Upper lobe of right lung (tissue), 1 donor: Measurements from ENCODE around the gene SLBP. TPM values are rescaled to one million over a fixed set of nuclear protein-coding genes. Genes with fewer than 3 reads are reported as not detected.

Source experiments
- ATAC-seq: fragments of 200-7000 bp; cut with Tn5 transposase; one replicate; pipeline ENCODE4 v1.9.1; 2020; ENCODE audit warnings: mild to moderate bottlenecking, moderate library complexity
- DNase-seq: peaks from one replicate; pipeline ENCODE4 v3.0.0-alpha.2; 2020
- H3K27ac ChIP-seq: fragments of 200-600 bp; one replicate; pipeline ENCODE4 v1.8.0; 2022
- H3K27me3 ChIP-seq: fragments of 200-600 bp; one replicate; pipeline ENCODE4 v1.8.0; 2022; ENCODE audit warnings: mild to moderate bottlenecking
- H3K36me3 ChIP-seq: fragments of 200-600 bp; one replicate; pipeline ENCODE4 v1.8.0; 2022
- H3K4me1 ChIP-seq: fragments of 200-600 bp; one replicate; pipeline ENCODE4 v1.8.0; 2022
- H3K4me3 ChIP-seq: fragments of 200-600 bp; one replicate; pipeline ENCODE4 v1.8.0; 2022; ENCODE audit warnings: mild to moderate bottlenecking
- H3K9me3 ChIP-seq: fragments of 200-600 bp; one replicate; pipeline ENCODE4 v1.8.0; 2022
- CTCF ChIP-seq: fragments of 200-600 bp; IDR thresholded peaks from one replicate; pipeline ENCODE4 v1.8.0; 2022; ENCODE audit warnings: antibody characterized with exemption
- intact Hi-C: fragments of 100-400 bp; cut with DNase I; formaldehyde crosslinking; loops from one replicate; pipeline ENCODE4 v1.11.0; 2022
- total RNA-seq: library from RNA; stranded (reverse); fragmentation: NEBNext Ultra II Directional; extraction: Animal tissue kit (Norgen Biotek cat#: 25700); gene quantifications from one replicate; pipeline ENCODE4 v1.2.1, GENCODE V29; 2021
- donor health status: DM: no; HTN: yes; CAD: no; lungs with severe emphysema.

The SLBP gene
- total RNA-seq, 1 donor from 2014 or later: 32.8 TPM

- Histone ChIP-seq H3K4me1 (peaks cover 4% of the 10 kb centered on the region), H3K27me3 (no peaks in the 10 kb centered on the region)
Measured at GRCh38 chr4:1745165-1745564, 33.0 kb upstream of the SLBP start.

GRCh38 chr4:1744552-1744951 lies 32.4 kb upstream of the SLBP start:
- TF ChIP-seq CTCF: no peak
- Histone ChIP-seq H3K4me3 (no peak overlapping the region), H3K4me1 (peaks cover 4% of the 10 kb centered on the region), H3K9me3 (no peaks in the 10 kb centered on the region), H3K27me3 (no peaks in the 10 kb centered on the region), H3K27ac (no peak overlapping the region), H3K36me3 (peaks cover 8% of the 10 kb centered on the region)
- intact Hi-C loops: loop anchor here (10.0 kb wide), 1 partner anchor 150 kb away; no protein-coding TSS in a partner anchor
- DNase-seq (no peak), ATAC-seq (no peak)

More at GRCh38 chr4:1745165-1745564, 33.0 kb upstream of the SLBP start:
- Histone ChIP-seq H3K9me3 (no peaks in the 10 kb centered on the region), H3K36me3 (peaks cover 8% of the 10 kb centered on the region), H3K27ac (no peak overlapping the region), H3K4me3 (no peak overlapping the region)
- intact Hi-C loops: loop anchor here (5.0 to 10.0 kb wide), 2 partner anchors 62 to 150 kb away; no protein-coding TSS in a partner anchor
- ATAC-seq: no peak
- no peak for TF ChIP-seq CTCF
- no peak for DNase-seq

- Histone ChIP-seq H3K27me3 (no peaks in the 10 kb centered on the region), H3K27ac (no peak overlapping the region), H3K36me3 (peaks cover 8% of the 10 kb centered on the region), H3K4me1 (peaks cover 4% of the 10 kb centered on the region), H3K9me3 (no peaks in the 10 kb centered on the region), H3K4me3 (no peak overlapping the region)
- no peak for DNase-seq
- TF ChIP-seq CTCF: no peak
- no peak for ATAC-seq
- intact Hi-C loops: loop anchor here (10.0 kb wide), 1 partner anchor 151 kb away; no protein-coding TSS in a partner anchor
Measured at GRCh38 chr4:1743975-1744374, 31.9 kb upstream of the SLBP start.

GRCh38 chr4:1743551-1743950 lies 31.4 kb upstream of the SLBP start:
- intact Hi-C loops: loop anchor here (10.0 kb wide), 1 partner anchor 151 kb away; no protein-coding TSS in a partner anchor
- Histone ChIP-seq H3K9me3 (no peaks in the 10 kb centered on the region), H3K4me3 (no peak overlapping the region), H3K36me3 (peaks cover 8% of the 10 kb centered on the region), H3K4me1 (peaks cover 2% of the 10 kb centered on the region), H3K27ac (no peak overlapping the region), H3K27me3 (no peaks in the 10 kb centered on the region)
- ATAC-seq (no peak), DNase-seq (no peak)
- no peak for TF ChIP-seq CTCF

- Histone ChIP-seq H3K4me3 (no peak overlapping the region), H3K27ac (no peak overlapping the region), H3K9me3 (no peaks in the 10 kb centered on the region), H3K4me1 (no peaks in the 10 kb centered on the region), H3K36me3 (peaks cover 8% of the 10 kb centered on the region), H3K27me3 (no peaks in the 10 kb centered on the region)
- intact Hi-C loops: loop anchor here (10.0 kb wide), 1 partner anchor 154 kb away; no protein-coding TSS in a partner anchor
- ATAC-seq (no peak), DNase-seq (no peak)
- TF ChIP-seq CTCF: no peak
Measured at GRCh38 chr4:1741208-1741607, 29.1 kb upstream of the SLBP start.

GRCh38 chr4:1740021-1740545 lies 28.0 kb upstream of the SLBP start:
- Histone ChIP-seq H3K27ac (no peak overlapping the region), H3K36me3 (peaks cover 8% of the 10 kb centered on the region), H3K9me3 (no peaks in the 10 kb centered on the region), H3K4me3 (no peak overlapping the region), H3K4me1 (no peaks in the 10 kb centered on the region), H3K27me3 (no peaks in the 10 kb centered on the region)
- no peak for TF ChIP-seq CTCF
- no peak for ATAC-seq
- no peak for DNase-seq
- intact Hi-C loops: loop anchor here (10.0 kb wide), 1 partner anchor 155 kb away; no protein-coding TSS in a partner anchor
